Adrenal gland (tissue), 5 donors: ENCODE results near the gene FNIP2.

ENCODE experiments used
- CTCF ChIP-seq, 6 experiments: fragments of 450-650 bp in 4 of 6; fragments of 200-600 bp in 2 of 6; sonication (generic) in 1 of 6; IDR thresholded peaks; 1 replicate in 5 of 6; 2 replicates in 1 of 6; pipeline versions ENCODE4 v1.5.1 to v1.8.0; 2016 to 2021; ENCODE audit warnings: antibody characterized with exemption in 6 of 6, mild to moderate bottlenecking in 2 of 6, moderate library complexity in 1 of 6
- POLR2A ChIP-seq, 2 donors: fragments of 450-650 bp; IDR thresholded peaks; one replicate each; pipeline ENCODE4 v1.6.1; 2017; ENCODE audit warnings: antibody characterized with exemption in 2 of 2, mild to moderate bottlenecking in 2 of 2, moderate library complexity in 1 of 2
- donor health status: DM: no; HTN: no; CAD: no.

- no peak for TF ChIP-seq CTCF (IDR thresholded peaks at IDR 0.05)
- TF ChIP-seq POLR2A (IDR thresholded peaks at IDR 0.05): no peak
These were observed 58.7 kb downstream of the FNIP2 start for GRCh38 chr4:158827543-158827981.
